GM23248 (cell line): ENCODE data around the gene PTPRR. TPM values are rescaled to one million over a fixed set of nuclear protein-coding genes. Genes with fewer than 3 reads are reported as not detected.

ENCODE experiments used
- DNase-seq: peaks from one replicate; pipeline ENCODE4 v3.0.0-alpha.2; 2015
- H2AFZ ChIP-seq: fragments of 200-600 bp; sonication (generic); 2 replicates; pipeline ENCODE4 v1.6.1; 2016; ENCODE audit warnings: antibody characterized with exemption
- H3F3A ChIP-seq: fragments of 200-600 bp; sonication (generic); 2 replicates; pipeline ENCODE4 v1.6.1; 2016; ENCODE audit warnings: mild to moderate bottlenecking, antibody characterized with exemption, mixed run types; ENCODE audit not compliant: insufficient read depth
- H3K27ac ChIP-seq: fragments of 200-600 bp; sonication (generic); 2 replicates; pipeline ENCODE4 v1.5.1; 2016; ENCODE audit warnings: mild to moderate bottlenecking
- H3K27me3 ChIP-seq: fragments of 200-600 bp; sonication (generic); replicated peaks from 2 replicates; pipeline ENCODE4 v1.6.1; 2016; ENCODE audit warnings: mild to moderate bottlenecking; ENCODE audit not compliant: insufficient read depth
- H3K36me3 ChIP-seq: fragments of 200-600 bp; sonication (generic); 2 replicates; pipeline ENCODE4 v1.6.1; 2016; ENCODE audit warnings: low read depth, mild to moderate bottlenecking
- H3K4me1 ChIP-seq: fragments of 200-600 bp; sonication (generic); 2 replicates; pipeline ENCODE4 v1.6.1; 2016; ENCODE audit warnings: mild to moderate bottlenecking; ENCODE audit not compliant: insufficient read depth
- H3K4me2 ChIP-seq: fragments of 200-600 bp; sonication (generic); one replicate; pipeline ENCODE4 v1.6.1; 2016; ENCODE audit warnings: mild to moderate bottlenecking; ENCODE audit not compliant: unreplicated experiment
- H3K4me3 ChIP-seq: fragments of 200-600 bp; sonication (generic); 2 replicates; pipeline ENCODE4 v1.5.1; 2016; ENCODE audit warnings: mild to moderate bottlenecking
- H3K79me2 ChIP-seq: fragments of 200-600 bp; sonication (generic); 2 replicates; pipeline ENCODE4 v1.6.1; 2016; ENCODE audit warnings: mild to moderate bottlenecking; ENCODE audit not compliant: insufficient read depth
- H3K9ac ChIP-seq: fragments of 200-600 bp; sonication (generic); 2 replicates; pipeline ENCODE4 v1.6.1; 2016; ENCODE audit warnings: mild to moderate bottlenecking
- H3K9me2 ChIP-seq: fragments of 200-600 bp; sonication (generic); 2 replicates; pipeline ENCODE4 v1.6.1; 2016; ENCODE audit warnings: mixed run types, mild to moderate bottlenecking, moderate library complexity; ENCODE audit not compliant: insufficient read depth
- H3K9me3 ChIP-seq: fragments of 200-600 bp; sonication (generic); one replicate; pipeline ENCODE4 v1.6.1; 2017; ENCODE audit warnings: low read depth
- H4K20me1 ChIP-seq: fragments of 200-600 bp; sonication (generic); 2 replicates; pipeline ENCODE4 v1.6.0; 2016; ENCODE audit not compliant: insufficient read depth
- EZH2 ChIP-seq: fragments of 200-600 bp; sonication (generic); IDR thresholded peaks from 2 replicates; pipeline ENCODE4 v1.6.1; 2018; ENCODE audit warnings: antibody characterized with exemption, mild to moderate bottlenecking; ENCODE audit not compliant: insufficient read depth, poor library complexity, severe bottlenecking
- EZH2phosphoT487 ChIP-seq: fragments of 200-600 bp; sonication (generic); IDR thresholded peaks from 2 replicates; pipeline ENCODE4 v1.6.1; 2018; ENCODE audit warnings: antibody characterized with exemption, moderate library complexity, mild to moderate bottlenecking, low read depth; ENCODE audit not compliant: insufficient read depth
- WGBS, 2 experiments: methylation state at CpG; one replicate each; pipeline ENCODE4 v1.1.6; 2015 to 2017; ENCODE audit warnings: low lambda C conversion rate in 2 of 2, low coverage in 1 of 2; ENCODE audit errors: missing lambda C conversion rate in 2 of 2; 5-methylcytosine and 5-hydroxymethylcytosine counted together
- in situ Hi-C: fragments of 300-500 bp; cut with MboI; formaldehyde crosslinking; loops from 2 replicates; pipeline ENCODE4 v1.15.0; 2020
- polyA plus RNA-seq: library from polyadenylated mRNA; unstranded; fragments of >200 nt; fragmentation: Nextera tagmentation; extraction: Ambion mirVana; gene quantifications from 2 replicates; pipeline ENCODE4 v1.2.1, GENCODE V29; 2016
- total RNA-seq: library from RNA; depleted of rRNA; stranded (reverse); fragments of >200 nt; shearing (Covaris generic); gene quantifications from 2 replicates; pipeline ENCODE4 v1.2.3, GENCODE V29; 2014

Gene PTPRR
- total and polyA plus RNA-seq, 2 experiments from 2014 or later, result 1.1 to 1.2 TPM

GRCh38 chr12:70925539-70925938, 5.0 kb upstream of the PTPRR start:
- no peaks in the 10 kb centered on the region for H3K9me3 ChIP-seq
- WGBS, 2 experiments, result 0 to 2% methylated on average over 1 of the region's 1 CpG
- TF ChIP-seq EZH2phosphoT487 (no peak), EZH2 (no peak)
- peaks cover 5% of the 10 kb centered on the region; the same call in 1 of the 2 replicates for H3K27me3 ChIP-seq
- H2AFZ ChIP-seq, result no peak overlapping the region
- DNase-seq, result no peak
- H3K4me2 ChIP-seq, result no peak overlapping the region
- H3K9ac ChIP-seq, result no peak overlapping the region
- in situ Hi-C loops, result no loop called here
- no peaks in the 10 kb centered on the region for H3K9me2 ChIP-seq
- no peak overlapping the region for H3K4me3 ChIP-seq
- H3K4me1 ChIP-seq, result no peaks in the 10 kb centered on the region
- no peaks in the 10 kb centered on the region for H3K36me3 ChIP-seq
- H3K27ac ChIP-seq, result no peak overlapping the region
- no peaks in the 10 kb centered on the region for H3K79me2 ChIP-seq
- H3F3A ChIP-seq, result no peaks in the 10 kb centered on the region
- H4K20me1 ChIP-seq, result no peaks in the 10 kb centered on the region

- in situ Hi-C loops, result no loop called here
- H4K20me1 ChIP-seq, result no peaks in the 10 kb centered on the region
- WGBS, 2 experiments, result 26 to 41% methylated on average over 6 to 9 of the region's 9 CpGs
- no peak overlapping the region for H3K4me3 ChIP-seq
- TF ChIP-seq EZH2phosphoT487 (no peak), EZH2 (no peak)
- H2AFZ ChIP-seq, result no peak overlapping the region
- H3K4me2 ChIP-seq, result no peak overlapping the region
- no peaks in the 10 kb centered on the region for H3K9me3 ChIP-seq
- H3K79me2 ChIP-seq, result no peaks in the 10 kb centered on the region
- H3K27me3 ChIP-seq, result peaks cover 13% of the 10 kb centered on the region; the same call in 1 of the 2 replicates
- no peaks in the 10 kb centered on the region for H3K9me2 ChIP-seq
- no peak for DNase-seq
- H3F3A ChIP-seq, result no peaks in the 10 kb centered on the region
- no peaks in the 10 kb centered on the region for H3K36me3 ChIP-seq
- no peak overlapping the region for H3K9ac ChIP-seq
- H3K27ac ChIP-seq, result no peak overlapping the region
- no peaks in the 10 kb centered on the region for H3K4me1 ChIP-seq
These were observed 353 bp upstream of the PTPRR start for GRCh38 chr12:70920891-70921290.

- in situ Hi-C loops, result no loop called here
- WGBS, 2 experiments, result 7 to 19% methylated on average over 10 of the region's 10 CpGs
- DNase-seq, result peak; percentile 42
These were observed 922 bp downstream of the PTPRR start for GRCh38 chr12:70919597-70920035.

GRCh38 chr12:70919176-70919575, 1.4 kb downstream of the PTPRR start:
- H3K27ac ChIP-seq, result no peak overlapping the region
- TF ChIP-seq EZH2 (no peak), EZH2phosphoT487 (no peak)
- no peaks in the 10 kb centered on the region for H3F3A ChIP-seq
- peaks cover 13% of the 10 kb centered on the region; the same call in 1 of the 2 replicates for H3K27me3 ChIP-seq
- H3K79me2 ChIP-seq, result no peaks in the 10 kb centered on the region
- H3K9me3 ChIP-seq, result no peaks in the 10 kb centered on the region
- H3K4me2 ChIP-seq, result no peak overlapping the region
- in situ Hi-C loops, result no loop called here
- no peak for DNase-seq
- no peak overlapping the region for H3K4me3 ChIP-seq
- H3K9ac ChIP-seq, result no peak overlapping the region
- no peaks in the 10 kb centered on the region for H3K36me3 ChIP-seq
- no peaks in the 10 kb centered on the region for H4K20me1 ChIP-seq
- 16 to 19% methylated on average over 2 of the region's 2 CpGs for WGBS, 2 experiments
- H3K4me1 ChIP-seq, result no peaks in the 10 kb centered on the region
- H3K9me2 ChIP-seq, result no peaks in the 10 kb centered on the region
- H2AFZ ChIP-seq, result no peak overlapping the region

More at GRCh38 chr12:70919597-70920035, 922 bp downstream of the PTPRR start:
- H3K79me2 ChIP-seq, result no peaks in the 10 kb centered on the region
- H3F3A ChIP-seq, result no peaks in the 10 kb centered on the region
- H2AFZ ChIP-seq, result no peak overlapping the region
- TF ChIP-seq EZH2phosphoT487 (no peak), EZH2 (no peak)
- no peaks in the 10 kb centered on the region for H3K36me3 ChIP-seq
- H3K4me1 ChIP-seq, result no peaks in the 10 kb centered on the region
- no peak overlapping the region for H3K9ac ChIP-seq
- H3K4me2 ChIP-seq, result no peak overlapping the region
- H4K20me1 ChIP-seq, result no peaks in the 10 kb centered on the region
- no peaks in the 10 kb centered on the region for H3K9me3 ChIP-seq
- no peak overlapping the region for H3K27ac ChIP-seq
- peaks cover 13% of the 10 kb centered on the region; the same call in 1 of the 2 replicates for H3K27me3 ChIP-seq
- no peak overlapping the region for H3K4me3 ChIP-seq
- H3K9me2 ChIP-seq, result no peaks in the 10 kb centered on the region

- Histone ChIP-seq H3K27me3 (peaks cover 13% of the 10 kb centered on the region; the same call in 1 of the 2 replicates), H3K4me2 (no peak overlapping the region), H3K9ac (no peak overlapping the region), H3K4me3 (no peak overlapping the region), H4K20me1 (no peaks in the 10 kb centered on the region), H3K27ac (no peak overlapping the region), H3K9me3 (no peaks in the 10 kb centered on the region), H3K36me3 (no peaks in the 10 kb centered on the region), H3K4me1 (no peaks in the 10 kb centered on the region), H3F3A (no peaks in the 10 kb centered on the region), H3K9me2 (no peaks in the 10 kb centered on the region), H3K79me2 (no peaks in the 10 kb centered on the region), H2AFZ (no peak overlapping the region)
- 0% methylated on average over 1 of the region's 1 CpG for WGBS, 2 experiments
- DNase-seq, result no peak
- in situ Hi-C loops, result no loop called here
- TF ChIP-seq EZH2 (no peak), EZH2phosphoT487 (no peak)
These were observed 2.2 kb downstream of the PTPRR start for GRCh38 chr12:70918321-70918720.
